HG03460 (cell line): ENCODE results near the gene CRY2.

Experiments
- ATAC-seq: cut with Tn5 transposase; IDR thresholded peaks from one replicate; pipeline ENCODE4 v1.9.1; 2021; ENCODE audit not compliant: unreplicated experiment

CRY2 gene

GRCh38 chr11:45877221-45877620 lies 29.9 kb downstream of the CRY2 start:
- no peak for ATAC-seq

GRCh38 chr11:45877845-45878244 lies 30.6 kb downstream of the CRY2 start:
- ATAC-seq = no peak

GRCh38 chr11:45879803-45880686 lies 32.8 kb downstream of the CRY2 start:
- ATAC-seq = no peak

- no peak for ATAC-seq
Measured at GRCh38 chr11:45880772-45881570, 33.7 kb downstream of the CRY2 start.

GRCh38 chr11:45881708-45882368 lies 34.6 kb downstream of the CRY2 start:
- no peak for ATAC-seq

GRCh38 chr11:45884596-45885185 lies 37.4 kb downstream of the CRY2 start:
- ATAC-seq = no peak

- ATAC-seq = peak; percentile 66
Measured at GRCh38 chr11:45885274-45885920, 38.1 kb downstream of the CRY2 start, which contains the start of gene MAPK8IP1. Gene MAPK8IP1, plus strand, starts transcription at chr11:45885651. Its CDS starts 170 bp downstream, at chr11:45885821.

- ATAC-seq = no peak
Measured at GRCh38 chr11:45885921-45886721, 38.8 kb downstream of the CRY2 start.

- ATAC-seq = no peak
Measured at GRCh38 chr11:45886816-45887520, 39.7 kb downstream of the CRY2 start.

- no peak for ATAC-seq
Measured at GRCh38 chr11:45887587-45887986, 40.3 kb downstream of the CRY2 start.

- no peak for ATAC-seq
Measured at GRCh38 chr11:45889555-45889954, 42.3 kb downstream of the CRY2 start.

GRCh38 chr11:45889966-45890365 lies 42.7 kb downstream of the CRY2 start:
- ATAC-seq = no peak

GRCh38 chr11:45890886-45891550 lies 43.7 kb downstream of the CRY2 start:
- no peak for ATAC-seq

- ATAC-seq = no peak
Measured at GRCh38 chr11:45892856-45893255, 45.6 kb downstream of the CRY2 start.

GRCh38 chr11:45894555-45895247 lies 47.4 kb downstream of the CRY2 start:
- ATAC-seq = no peak

- ATAC-seq = no peak
Measured at GRCh38 chr11:45895553-45896259, 48.4 kb downstream of the CRY2 start.

GRCh38 chr11:45896422-45896984 lies 49.2 kb downstream of the CRY2 start:
- ATAC-seq = no peak
